GM21723 (cell line): ENCODE results near the gene TNPO1.
A peak's percentile ranks its signal among the peaks of the same experiment; 100 is the strongest.
"Not testable (repeated sequence)": the region's sequence is repeated elsewhere in the genome, so short reads cannot be mapped to it uniquely, and the experiment has no call there.

Experiments used
- ATAC-seq: cut with Tn5 transposase; IDR thresholded peaks from one replicate; pipeline ENCODE4 v1.9.1; 2021; ENCODE audit warnings: mild to moderate bottlenecking, moderate library complexity; ENCODE audit not compliant: unreplicated experiment

TNPO1 gene

DNA sequence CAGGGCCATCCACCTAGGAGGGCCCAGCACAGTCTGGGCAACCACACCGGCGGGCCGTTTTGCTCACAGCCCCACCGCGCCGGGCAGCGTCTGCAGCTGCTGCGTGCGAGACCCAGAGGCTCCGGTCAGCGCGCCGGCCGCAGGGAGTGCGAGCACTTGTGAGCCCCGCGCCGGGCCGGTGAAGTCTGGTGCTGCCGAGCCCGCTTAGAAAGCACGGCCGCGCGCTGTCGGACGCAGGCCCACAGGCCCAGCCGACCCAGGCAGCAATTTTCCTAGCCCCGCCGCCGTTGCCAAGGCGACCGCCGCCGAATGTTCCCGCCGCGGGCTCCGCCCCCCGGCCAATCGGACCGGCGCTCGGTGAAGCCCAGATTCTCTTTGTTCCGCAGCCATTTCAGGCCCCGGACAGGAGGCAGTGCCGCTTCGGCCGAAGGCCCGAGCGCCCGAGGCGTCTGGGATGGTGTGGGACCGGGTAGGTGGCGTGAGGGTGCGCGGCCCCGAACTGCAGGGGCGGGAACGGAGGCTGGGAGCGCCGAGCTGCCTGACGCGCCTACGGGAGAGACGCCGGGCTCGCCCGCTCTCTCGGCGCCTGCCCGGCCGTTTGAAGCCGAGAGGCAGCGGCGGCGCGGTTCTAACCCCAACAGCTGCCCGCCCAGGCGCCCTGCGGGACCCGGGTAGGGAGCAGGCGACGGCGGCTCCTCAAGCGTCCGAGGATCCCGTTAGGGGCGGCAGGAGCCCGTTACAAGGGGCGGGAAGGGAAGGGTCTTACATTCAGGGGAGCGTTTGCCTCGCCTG lies at the start of gene TNPO1:
TNPO1 (plus strand) TSS at position 378 of the 792 bp plus-strand sequence; CDS start at position 455, 77 bp downstream.
- peak; percentile 80 for ATAC-seq

GRCh38 chr5:72767289-72768010 lies 49.0 kb upstream of the TNPO1 start:
- ATAC-seq: no peak

GRCh38 chr5:72770266-72770665 lies 46.2 kb upstream of the TNPO1 start:
- ATAC-seq: no peak

GRCh38 chr5:72776684-72777083 lies 39.8 kb upstream of the TNPO1 start:
- ATAC-seq: no peak

GRCh38 chr5:72779520-72779919 lies 36.9 kb upstream of the TNPO1 start:
- no peak for ATAC-seq

DNA sequence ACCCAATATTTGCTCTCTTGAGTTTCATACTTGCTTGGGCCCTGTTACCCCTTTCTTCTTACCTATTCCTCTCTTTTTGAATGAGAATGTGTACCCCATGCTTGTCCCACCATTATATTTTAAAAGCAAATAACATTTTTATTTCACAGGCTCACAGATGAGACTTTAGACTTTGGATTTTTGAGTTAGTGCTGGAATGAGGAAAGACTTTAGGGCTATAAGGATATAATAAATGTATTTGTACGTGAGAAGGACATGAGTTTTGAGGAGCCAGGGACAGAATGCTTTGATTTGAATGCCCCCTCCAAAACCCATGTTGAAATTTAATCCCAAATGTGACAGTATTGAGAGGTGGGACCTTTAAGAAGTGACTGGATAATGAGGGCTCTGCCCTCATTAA lies 33.1 kb upstream of the TNPO1 start:
- ATAC-seq: no peak

DNA sequence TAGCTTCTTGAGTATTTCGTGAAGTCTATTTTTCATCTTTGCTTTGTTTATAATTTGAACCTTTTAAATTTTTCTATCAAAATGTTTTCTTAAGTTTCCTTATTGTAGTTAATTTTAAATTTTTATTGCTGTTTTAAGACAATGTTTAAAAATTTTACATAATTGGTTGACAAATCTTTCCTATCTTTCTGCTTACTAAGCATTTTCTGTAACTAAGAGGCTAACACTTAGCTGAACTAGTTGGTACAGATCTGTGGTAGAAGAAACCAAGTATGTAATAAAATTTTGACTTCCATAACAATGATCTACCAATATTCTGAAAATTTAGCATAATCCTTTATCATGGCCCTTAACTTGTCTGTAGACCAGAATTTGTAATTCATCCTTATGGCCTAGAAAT lies 32.3 kb upstream of the TNPO1 start:
- no peak for ATAC-seq

- no peak for ATAC-seq
Measured at GRCh38 chr5:72785801-72786200, 30.7 kb upstream of the TNPO1 start.

GRCh38 chr5:72786676-72787075 lies 29.8 kb upstream of the TNPO1 start:
- no peak for ATAC-seq

DNA sequence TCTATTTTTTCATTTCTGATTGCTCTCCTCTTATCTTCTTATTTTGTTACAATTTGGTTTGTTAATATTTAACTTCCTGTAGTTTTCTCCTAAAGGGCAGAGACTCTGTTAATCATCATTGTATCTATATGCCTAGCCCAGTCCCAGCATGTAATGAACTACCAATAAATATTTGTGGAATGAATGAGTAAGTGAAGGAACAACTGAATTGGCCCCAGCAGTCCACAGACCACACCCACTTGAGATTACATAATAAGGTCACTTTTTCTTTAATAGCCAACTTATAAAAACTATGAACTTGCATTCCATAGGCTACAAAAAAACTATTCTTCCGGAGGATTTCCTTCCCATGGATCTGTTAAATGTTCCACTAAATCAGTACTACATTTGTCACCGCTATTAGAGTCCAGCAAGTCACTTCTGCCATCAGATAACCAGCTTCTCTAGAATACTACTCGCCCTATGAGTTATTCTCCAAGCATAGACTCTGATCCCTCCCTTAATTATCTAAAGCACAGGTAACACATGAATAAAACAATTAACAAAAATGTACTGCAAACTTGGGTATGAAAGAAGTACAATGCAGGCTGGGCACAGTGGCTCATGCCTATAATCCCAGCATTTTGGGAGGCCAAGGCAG lies 27.5 kb upstream of the TNPO1 start:
- ATAC-seq: no peak

DNA sequence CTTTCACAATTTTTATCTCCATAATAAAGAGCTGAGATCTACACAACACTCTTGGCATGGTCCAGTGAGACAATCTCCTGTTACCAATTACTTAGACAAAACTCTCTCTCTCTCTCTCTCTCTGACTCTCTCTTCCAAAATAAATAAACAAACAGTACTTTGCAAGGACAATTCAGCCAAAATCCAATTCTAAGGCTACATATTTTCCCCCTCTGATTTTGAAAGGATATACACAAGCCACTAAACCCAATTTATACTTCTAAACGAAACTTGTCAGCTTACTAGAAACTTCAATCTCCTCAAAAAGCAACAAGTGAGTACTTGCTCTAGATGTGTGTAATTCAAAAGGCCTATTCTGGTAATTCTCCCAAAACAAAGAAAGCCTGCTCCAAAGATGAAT lies 26.3 kb upstream of the TNPO1 start:
- ATAC-seq: no peak

DNA sequence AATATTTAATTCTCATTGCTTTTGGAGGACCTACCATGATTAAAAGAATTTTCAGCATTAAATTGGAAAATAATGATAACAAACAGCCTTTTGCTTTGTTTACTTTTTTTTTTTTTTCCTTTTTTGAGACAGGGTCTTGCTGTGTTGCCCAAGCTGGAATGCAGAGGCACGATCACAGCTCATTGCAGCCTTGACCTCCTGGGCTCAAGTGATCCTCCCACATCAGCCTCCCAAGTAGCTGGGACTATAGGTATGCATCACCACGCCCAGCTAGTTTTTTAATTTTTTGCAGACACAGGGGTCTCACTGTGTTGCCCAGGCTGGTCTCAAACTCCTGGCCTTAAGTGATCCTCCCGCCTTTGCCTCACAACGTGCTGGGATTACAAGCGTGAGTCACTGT lies 23.8 kb upstream of the TNPO1 start:
- not testable (repeated sequence) for ATAC-seq

DNA sequence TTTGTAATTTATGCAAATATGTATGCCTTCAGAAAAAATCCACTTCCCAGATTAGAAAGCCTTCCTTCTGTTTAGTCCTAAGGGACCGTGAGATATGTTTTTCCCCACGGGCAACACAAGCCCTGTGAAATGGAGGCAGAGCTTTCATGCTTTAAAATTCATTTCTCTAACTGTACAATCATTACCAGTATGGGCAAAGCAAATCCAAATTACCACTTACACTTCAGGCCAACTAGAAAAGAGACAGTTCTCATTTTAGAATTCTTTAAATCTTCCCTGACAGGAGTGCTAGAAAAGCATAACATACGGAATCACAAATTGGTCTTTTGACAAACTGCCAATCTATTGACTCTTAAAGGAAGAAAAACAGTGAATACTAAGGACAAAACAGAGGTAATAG lies 20.5 kb upstream of the TNPO1 start:
- ATAC-seq: no peak

DNA sequence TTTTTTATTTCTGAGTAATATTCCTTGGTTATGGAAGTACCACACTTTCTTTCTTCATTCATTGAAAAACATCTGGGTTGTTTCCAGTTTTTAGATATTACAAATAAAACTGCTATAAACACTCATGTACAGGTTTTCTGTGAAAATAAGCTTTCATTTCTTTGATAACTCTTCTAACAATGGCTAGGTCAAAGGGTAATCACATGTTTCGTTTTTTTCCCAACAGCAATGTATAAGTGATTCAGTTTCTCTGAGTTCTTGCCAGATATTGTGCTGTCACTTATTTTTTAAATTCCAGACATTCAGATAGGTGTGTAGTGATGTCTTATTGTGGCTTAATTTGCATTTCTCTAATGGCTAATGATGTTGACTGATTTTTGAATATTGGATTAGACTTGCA lies 16.7 kb upstream of the TNPO1 start:
- no peak for ATAC-seq

DNA sequence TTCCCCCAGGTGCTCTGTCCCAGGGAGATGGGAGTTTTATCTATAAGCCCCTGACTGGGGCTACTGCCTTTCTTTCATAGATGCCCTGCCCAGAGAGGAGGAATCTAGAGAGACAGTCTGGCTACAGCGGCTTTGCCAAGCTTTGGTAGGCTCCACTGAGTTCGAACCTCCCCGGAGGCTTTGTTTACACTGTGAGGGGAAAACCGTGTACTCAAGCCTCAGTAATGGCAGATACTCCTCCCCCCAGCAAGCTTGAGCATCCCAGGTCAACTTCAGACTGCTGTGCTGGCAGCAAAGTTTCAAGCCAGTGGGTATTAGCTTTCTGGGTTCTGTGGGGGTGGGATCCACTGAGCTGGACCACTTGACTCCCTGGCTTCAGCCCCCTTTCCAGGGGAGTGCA lies 7.8 kb upstream of the TNPO1 start:
- not testable (repeated sequence) for ATAC-seq

GRCh38 chr5:72811849-72812248 lies 4.6 kb upstream of the TNPO1 start:
- no peak for ATAC-seq

GRCh38 chr5:72812488-72812887 lies 4.0 kb upstream of the TNPO1 start:
- no peak for ATAC-seq

- ATAC-seq: no peak
Measured at GRCh38 chr5:72814104-72814503, 2.4 kb upstream of the TNPO1 start.

- ATAC-seq: no peak
Measured at GRCh38 chr5:72814864-72815263, 1.6 kb upstream of the TNPO1 start.

DNA sequence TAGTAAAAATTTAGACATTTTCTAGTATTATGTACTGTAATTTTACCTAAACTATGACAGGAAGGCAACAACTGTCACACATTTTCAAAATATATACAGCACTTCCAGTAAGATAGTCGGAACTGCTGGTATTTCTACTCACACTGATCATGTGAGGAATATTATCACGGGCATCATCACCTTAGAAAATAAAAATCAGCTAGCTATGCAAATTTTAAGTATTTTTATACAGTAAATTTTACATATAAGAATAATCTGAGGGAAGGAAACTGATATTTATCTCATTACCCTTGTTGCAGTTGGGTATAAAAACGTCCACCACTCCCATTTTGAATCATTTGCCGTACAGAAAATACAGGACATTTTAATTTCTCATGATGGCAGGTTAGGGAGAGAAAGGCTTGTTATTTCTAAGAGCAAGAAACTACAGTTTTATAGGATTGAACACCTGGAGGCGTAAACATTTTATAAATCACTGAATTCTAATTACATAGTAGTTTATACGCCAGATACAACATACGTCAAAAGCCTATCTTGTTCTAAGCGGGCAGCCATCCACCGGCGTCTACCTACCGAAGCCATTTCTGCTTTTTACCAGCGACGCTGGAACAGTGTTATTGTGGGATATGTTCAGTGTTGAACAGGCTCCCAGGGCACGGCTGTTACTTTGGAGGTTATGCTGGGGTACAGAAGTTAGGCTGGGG lies 729 bp upstream of the TNPO1 start:
- no peak for ATAC-seq

DNA sequence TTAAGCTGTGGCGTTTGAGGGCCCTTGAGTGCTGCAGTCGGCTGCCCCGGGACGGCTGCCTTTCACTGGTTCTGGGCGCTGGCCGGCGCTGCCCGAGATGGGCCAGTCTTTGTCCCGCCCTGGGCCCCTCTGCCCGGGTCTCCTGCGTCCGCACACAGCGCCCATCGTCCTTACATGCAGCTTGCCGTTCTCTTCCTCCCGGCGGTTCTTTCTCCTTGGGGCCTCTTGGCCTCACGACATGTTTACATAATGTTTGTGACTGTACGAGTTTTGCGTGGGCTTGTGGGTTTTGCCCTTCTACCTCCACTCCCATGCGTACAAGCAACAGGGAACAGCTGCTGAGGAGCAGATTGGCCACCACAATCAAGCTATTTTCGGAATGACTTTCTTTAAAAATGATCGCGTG lies 618 bp downstream of the TNPO1 start:
- peak; percentile 35 for ATAC-seq
